ENCODE measurements around the gene DRP2.
"Not testable (repeated sequence)": the region's sequence is repeated elsewhere in the genome, so short reads cannot be mapped to it uniquely, and the experiment has no call there.

Gene DRP2

GRCh38 chrX:101265869-101266428, 46.4 kb downstream of the DRP2 start:
- Mint-ChIP-seq H3K27ac (no peak overlapping the region), H3K36me3 (ENCODE audit: low read depth) (no peaks in the 10 kb centered on the region), H3K9me3 (no peaks in the 10 kb centered on the region), H3K27me3 (no peaks in the 10 kb centered on the region), H3K4me1 (ENCODE audit: low read depth) (no peaks in the 10 kb centered on the region), H3K4me3 (no peak overlapping the region)

- H3K9me3 Mint-ChIP-seq: no peaks in the 10 kb centered on the region
- no peaks in the 10 kb centered on the region for H3K4me1 Mint-ChIP-seq (ENCODE audit: low read depth)
- H3K27ac Mint-ChIP-seq: no peak overlapping the region
- H3K36me3 Mint-ChIP-seq (ENCODE audit: low read depth): no peaks in the 10 kb centered on the region
- H3K27me3 Mint-ChIP-seq: no peaks in the 10 kb centered on the region
- no peak overlapping the region for H3K4me3 Mint-ChIP-seq
Measured at GRCh38 chrX:101274198-101274597, 54.6 kb downstream of the DRP2 start.

GRCh38 chrX:101276238-101276637, 56.7 kb downstream of the DRP2 start:
- no peak overlapping the region for H3K4me3 Mint-ChIP-seq
- no peaks in the 10 kb centered on the region for H3K36me3 Mint-ChIP-seq (ENCODE audit: low read depth)
- no peak overlapping the region for H3K27ac Mint-ChIP-seq
- H3K27me3 Mint-ChIP-seq: no peaks in the 10 kb centered on the region
- H3K9me3 Mint-ChIP-seq: no peaks in the 10 kb centered on the region
- no peaks in the 10 kb centered on the region for H3K4me1 Mint-ChIP-seq (ENCODE audit: low read depth)

DNA sequence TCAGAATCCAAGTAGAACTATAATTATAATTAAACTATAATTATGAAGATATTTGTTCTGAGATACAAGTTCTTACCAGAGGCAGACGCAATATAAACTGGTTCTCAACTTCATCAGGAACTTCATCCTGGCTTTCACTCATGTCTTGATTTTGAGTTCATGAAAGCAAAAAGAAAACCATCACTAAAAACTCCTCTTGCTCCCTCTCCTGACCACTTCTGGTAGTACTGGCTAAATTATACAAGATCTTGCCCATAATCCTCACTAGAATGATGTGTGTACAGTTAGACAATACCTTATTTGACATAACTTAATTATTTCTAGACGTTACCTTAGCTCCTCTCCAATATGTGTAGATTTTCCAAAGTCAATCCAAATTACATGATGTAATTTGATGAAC, 67.8 kb downstream of the DRP2 start:
- Mint-ChIP-seq H3K27me3 (no peaks in the 10 kb centered on the region), H3K4me1 (ENCODE audit: low read depth) (no peaks in the 10 kb centered on the region), H3K9me3 (no peaks in the 10 kb centered on the region), H3K36me3 (ENCODE audit: low read depth) (no peaks in the 10 kb centered on the region), H3K4me3 (no peak overlapping the region), H3K27ac (no peak overlapping the region)

- no peaks in the 10 kb centered on the region for H3K4me1 Mint-ChIP-seq (ENCODE audit: low read depth)
- no peaks in the 10 kb centered on the region for H3K36me3 Mint-ChIP-seq (ENCODE audit: low read depth)
- H3K4me3 Mint-ChIP-seq: no peak within 1 kb of the TSS
- H3K9me3 Mint-ChIP-seq: no peaks in the 10 kb centered on the region
- peaks cover 4% of the 10 kb centered on the region for H3K27me3 Mint-ChIP-seq
- H3K27ac Mint-ChIP-seq: no peak within 1 kb of the TSS
Measured at GRCh38 chrX:101290957-101291603, 71.5 kb downstream of the DRP2 start, which contains the start of gene TAF7L. TAF7L (minus strand) TSS chrX:101291334; CDS start chrX:101287543, 3,791 bp downstream.

- H3K27me3 Mint-ChIP-seq; H3K36me3 Mint-ChIP-seq (ENCODE audit: low read depth); H3K9me3 Mint-ChIP-seq; H3K4me1 Mint-ChIP-seq (ENCODE audit: low read depth); H3K4me3 Mint-ChIP-seq; H3K27ac Mint-ChIP-seq: not testable (repeated sequence)
Measured at GRCh38 chrX:101295603-101296002, 76.0 kb downstream of the DRP2 start.

- Mint-ChIP-seq H3K4me1 (ENCODE audit: low read depth) (no peaks in the 10 kb centered on the region), H3K9me3 (no peaks in the 10 kb centered on the region), H3K27ac (no peak overlapping the region), H3K36me3 (ENCODE audit: low read depth) (no peaks in the 10 kb centered on the region), H3K4me3 (no peak overlapping the region), H3K27me3 (peaks cover 3% of the 10 kb centered on the region)
Measured at GRCh38 chrX:101303790-101304189, 84.2 kb downstream of the DRP2 start.
